Activated B cell treated with CpG ODN at 0.5 μM for 24 hours (primary cell): ENCODE results near the gene TBC1D16. TPM values are rescaled to one million over a fixed set of nuclear protein-coding genes. Genes with fewer than 3 reads are reported as not detected.

Experiments
- ATAC-seq: fragments of 200-7000 bp; cut with Tn5 transposase; one replicate; pipeline ENCODE4 v1.10.0; 2021; ENCODE audit warnings: low read depth, mild to moderate bottlenecking, moderate library complexity
- CTCF ChIA-PET: fragments of 350-600 bp; sonication (Branson Sonifier 250); formaldehyde crosslinking; loops from one replicate; lab custom pipeline; 2021; ENCODE audit warnings: antibody characterized with exemption; lab: Charles Lee
- POLR2A ChIA-PET: fragments of 350-600 bp; sonication (Branson Sonifier 250); formaldehyde crosslinking; loops from one replicate; lab custom pipeline; 2021; ENCODE audit warnings: antibody characterized with exemption; lab: Charles Lee
- DNase-seq: peaks from one replicate; pipeline ENCODE4 v3.0.0; 2022
- H3K27ac Mint-ChIP-seq: one replicate; pipeline ENCODE4 v1.8.0; 2020; ENCODE audit warnings: mixed read lengths
- H3K27me3 Mint-ChIP-seq: one replicate; pipeline ENCODE4 v1.8.0; 2021; ENCODE audit warnings: mixed read lengths
- H3K36me3 Mint-ChIP-seq: one replicate; pipeline ENCODE4 v1.8.0; 2021; ENCODE audit warnings: low read depth, mixed read lengths
- H3K4me1 Mint-ChIP-seq: one replicate; pipeline ENCODE4 v1.8.0; 2021; ENCODE audit warnings: mixed read lengths
- H3K4me3 Mint-ChIP-seq: one replicate; pipeline ENCODE4 v1.8.0; 2020; ENCODE audit warnings: mild to moderate bottlenecking, mixed read lengths
- H3K9me3 Mint-ChIP-seq: one replicate; pipeline ENCODE4 v1.8.0; 2020; ENCODE audit warnings: mixed read lengths
- intact Hi-C: fragments of 100-400 bp; cut with micrococcal nuclease; formaldehyde crosslinking; loops from one replicate; pipeline ENCODE4 v1.15.1; 2024
- total RNA-seq: library from RNA; stranded (reverse); gene quantifications from 2 replicates; pipeline ENCODE4 v1.2.3, GENCODE V29; 2022
- TF ChIP-seq, protein P1 (sequence below): fragments of 200-600 bp; IDR thresholded peaks from one replicate; pipeline ENCODE4 v1.8.0; 2022; ENCODE audit warnings: antibody characterized with exemption, mild to moderate bottlenecking

The TBC1D16 gene
- total RNA-seq, 1 donor from 2014 or later, result 2.6 TPM

DNA sequence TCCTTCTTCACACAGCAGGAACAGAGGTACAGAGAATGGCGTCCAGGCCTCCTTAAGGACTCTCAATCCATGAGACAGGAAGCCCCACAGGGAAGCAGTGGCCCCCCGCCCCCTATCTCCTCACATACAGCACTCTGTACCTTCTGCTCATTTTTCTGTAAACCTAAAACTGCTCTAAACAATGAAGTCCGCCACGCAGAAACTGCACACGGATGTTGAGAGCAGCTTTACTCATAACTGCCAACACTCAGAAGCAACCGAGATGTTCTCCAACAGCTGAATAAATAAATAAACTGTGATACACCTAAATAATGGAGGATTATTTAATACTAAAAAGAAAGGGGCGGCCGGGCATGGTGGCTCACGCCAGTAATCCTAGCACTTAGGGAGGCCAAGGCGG is 9.9 kb downstream of the TBC1D16 start:
- TF ChIP-seq, protein P1, sequence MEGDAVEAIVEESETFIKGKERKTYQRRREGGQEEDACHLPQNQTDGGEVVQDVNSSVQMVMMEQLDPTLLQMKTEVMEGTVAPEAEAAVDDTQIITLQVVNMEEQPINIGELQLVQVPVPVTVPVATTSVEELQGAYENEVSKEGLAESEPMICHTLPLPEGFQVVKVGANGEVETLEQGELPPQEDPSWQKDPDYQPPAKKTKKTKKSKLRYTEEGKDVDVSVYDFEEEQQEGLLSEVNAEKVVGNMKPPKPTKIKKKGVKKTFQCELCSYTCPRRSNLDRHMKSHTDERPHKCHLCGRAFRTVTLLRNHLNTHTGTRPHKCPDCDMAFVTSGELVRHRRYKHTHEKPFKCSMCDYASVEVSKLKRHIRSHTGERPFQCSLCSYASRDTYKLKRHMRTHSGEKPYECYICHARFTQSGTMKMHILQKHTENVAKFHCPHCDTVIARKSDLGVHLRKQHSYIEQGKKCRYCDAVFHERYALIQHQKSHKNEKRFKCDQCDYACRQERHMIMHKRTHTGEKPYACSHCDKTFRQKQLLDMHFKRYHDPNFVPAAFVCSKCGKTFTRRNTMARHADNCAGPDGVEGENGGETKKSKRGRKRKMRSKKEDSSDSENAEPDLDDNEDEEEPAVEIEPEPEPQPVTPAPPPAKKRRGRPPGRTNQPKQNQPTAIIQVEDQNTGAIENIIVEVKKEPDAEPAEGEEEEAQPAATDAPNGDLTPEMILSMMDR, result no peak
- Mint-ChIP-seq H3K9me3 (no peaks in the 10 kb centered on the region), H3K27me3 (no peaks in the 10 kb centered on the region), H3K27ac (no peak overlapping the region), H3K4me3 (no peak overlapping the region), H3K4me1 (no peaks in the 10 kb centered on the region), H3K36me3 (no peaks in the 10 kb centered on the region)
- ChIA-PET POLR2A (no interaction called here), CTCF (no interaction called here)
- no peak for DNase-seq
- intact Hi-C loops, result no loop called here
- ATAC-seq, result no peak

DNA sequence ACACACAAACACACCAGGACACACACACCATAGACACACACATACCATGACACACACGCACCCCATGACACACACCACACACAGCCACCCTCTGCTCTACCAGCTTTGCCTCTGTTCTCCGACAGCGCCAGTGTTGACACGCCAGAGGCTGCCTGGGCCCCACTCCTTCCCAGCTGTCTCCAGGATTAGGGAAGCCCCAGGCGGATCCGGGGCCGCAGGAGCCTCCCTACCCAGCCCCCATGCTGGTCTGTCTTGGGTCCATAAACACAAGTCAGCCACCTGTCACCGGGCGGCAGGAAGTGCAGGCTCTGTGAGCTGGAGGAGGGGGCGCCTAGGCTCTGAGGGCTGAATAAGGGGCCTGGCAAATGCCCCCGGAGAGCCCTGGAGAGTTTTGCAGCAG is 10.5 kb downstream of the TBC1D16 start:
- H3K4me3 Mint-ChIP-seq, result no peak overlapping the region
- intact Hi-C loops, result no loop called here
- no peak for DNase-seq
- ATAC-seq, result no peak
- ChIA-PET CTCF (no interaction called here), POLR2A (no interaction called here)
- no peak overlapping the region for H3K27ac Mint-ChIP-seq
- no peaks in the 10 kb centered on the region for H3K9me3 Mint-ChIP-seq
- H3K27me3 Mint-ChIP-seq, result no peaks in the 10 kb centered on the region
- TF ChIP-seq, protein P1, result no peak
- no peaks in the 10 kb centered on the region for H3K4me1 Mint-ChIP-seq
- no peaks in the 10 kb centered on the region for H3K36me3 Mint-ChIP-seq

DNA sequence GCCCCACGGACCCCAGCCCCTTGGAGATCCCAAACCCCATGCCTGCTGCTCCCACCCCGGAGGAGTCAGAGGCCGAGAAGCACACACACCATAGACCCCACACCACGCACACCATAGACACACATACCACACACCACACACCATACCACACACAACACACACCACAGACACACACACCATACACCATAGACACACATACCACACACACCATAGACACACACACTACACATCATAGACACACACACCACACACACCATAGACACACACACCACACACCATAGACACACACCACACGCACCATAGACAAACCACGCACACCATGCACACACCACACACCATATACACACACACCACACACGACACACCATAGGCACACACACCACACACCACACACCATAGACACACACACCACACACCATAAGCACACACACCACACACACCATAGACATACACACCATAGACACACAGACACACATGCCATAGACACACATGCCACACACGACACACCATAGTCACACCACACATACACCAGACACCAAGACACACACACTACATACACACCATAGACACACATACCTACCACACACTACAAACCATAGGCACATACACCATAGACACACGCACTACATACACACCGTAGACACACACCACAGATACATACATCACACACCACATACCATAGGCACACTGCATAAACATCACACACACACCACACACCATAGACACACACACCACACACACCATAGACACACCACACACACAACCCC is 11.3 kb downstream of the TBC1D16 start:
- TF ChIP-seq, protein P1, result no peak
- POLR2A ChIA-PET, result no interaction called here
- intact Hi-C loops, result no loop called here
- Mint-ChIP-seq H3K27me3 (no peaks in the 10 kb centered on the region), H3K36me3 (no peaks in the 10 kb centered on the region), H3K9me3 (no peaks in the 10 kb centered on the region), H3K4me3 (no peak overlapping the region), H3K27ac (no peak overlapping the region), H3K4me1 (peaks cover 4% of the 10 kb centered on the region)
- CTCF ChIA-PET, result no interaction called here
- no peak for ATAC-seq
- no peak for DNase-seq

DNA sequence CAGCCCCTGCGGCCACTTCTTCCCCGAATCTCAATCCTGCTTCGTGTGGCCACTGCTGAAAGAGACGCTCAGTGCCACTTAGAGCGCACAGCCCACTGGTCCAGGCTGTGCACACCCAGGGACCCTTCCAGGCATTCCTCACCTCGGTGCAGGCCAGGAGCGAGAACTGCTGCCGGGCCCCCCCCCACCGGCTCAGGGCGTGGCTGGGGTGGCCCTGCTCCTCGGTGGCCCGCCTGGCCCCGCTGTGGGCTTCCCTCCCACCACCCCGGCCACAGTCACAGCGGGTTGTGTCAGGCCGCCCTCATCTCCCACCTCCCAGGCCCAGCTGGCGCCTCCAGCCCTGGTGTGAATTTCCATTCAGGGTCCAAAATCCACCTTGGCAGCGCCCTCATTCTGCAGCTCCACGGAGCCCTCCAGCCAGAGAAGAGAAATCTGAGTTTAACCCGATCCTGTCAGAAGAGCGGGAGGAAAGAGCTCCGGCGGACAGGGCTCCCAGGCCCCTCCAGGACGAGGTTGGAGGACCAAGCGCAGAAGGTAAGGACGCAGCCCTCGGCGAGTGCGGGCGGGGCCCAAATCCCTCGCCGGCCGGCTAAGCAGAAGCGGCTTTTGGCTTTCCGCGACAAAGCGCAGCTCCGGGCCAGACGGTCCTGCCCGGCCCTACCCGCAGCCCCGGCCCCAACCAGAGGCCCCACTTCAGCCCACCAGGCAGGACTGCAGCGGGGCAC is 12.0 kb downstream of the TBC1D16 start:
- intact Hi-C loops, result no loop called here
- DNase-seq (no peak), ATAC-seq (no peak)
- H3K27ac Mint-ChIP-seq, result no peak overlapping the region
- TF ChIP-seq, protein P1, result no peak
- H3K9me3 Mint-ChIP-seq, result no peaks in the 10 kb centered on the region
- POLR2A ChIA-PET, result interaction anchor here (0.6 kb wide), 1 partner anchor 11 kb away, joined by 4 read pairs; no protein-coding TSS in a partner anchor
- CTCF ChIA-PET, result no interaction called here
- no peaks in the 10 kb centered on the region for H3K27me3 Mint-ChIP-seq
- H3K4me3 Mint-ChIP-seq, result no peak overlapping the region
- no peaks in the 10 kb centered on the region for H3K36me3 Mint-ChIP-seq
- H3K4me1 Mint-ChIP-seq, result peaks cover 4% of the 10 kb centered on the region

DNA sequence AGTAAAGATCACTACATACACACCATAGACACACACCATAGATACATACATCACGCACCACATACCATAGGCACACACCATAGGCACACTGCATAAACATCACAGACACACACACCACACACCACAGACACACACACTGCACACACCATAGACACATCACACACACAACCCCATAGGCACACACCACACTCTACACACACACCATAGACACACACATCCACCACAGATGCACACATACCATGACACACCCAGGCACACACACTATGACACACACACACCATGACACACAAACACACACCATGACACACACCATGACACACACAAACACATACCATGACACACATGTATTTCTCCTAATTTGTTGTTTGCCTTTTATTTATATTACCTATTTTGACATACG is 14.1 kb downstream of the TBC1D16 start:
- intact Hi-C loops, result no loop called here
- Mint-ChIP-seq H3K36me3 (no peaks in the 10 kb centered on the region), H3K9me3 (no peaks in the 10 kb centered on the region), H3K4me3 (no peak overlapping the region), H3K27me3 (no peaks in the 10 kb centered on the region), H3K4me1 (peaks cover 4% of the 10 kb centered on the region), H3K27ac (no peak overlapping the region)
- no peak for DNase-seq
- no peak for ATAC-seq
- ChIA-PET POLR2A (no interaction called here), CTCF (interaction anchor here (1.1 kb wide), 1 partner anchor 13 kb away, joined by 3 read pairs; no protein-coding TSS in a partner anchor)
- TF ChIP-seq, protein P1, result no peak
